Liver (tissue), 9 donors: ENCODE measurements around the gene PEMT. TPM values are rescaled to one million over a fixed set of nuclear protein-coding genes. Genes with fewer than 3 reads are reported as not detected.

Experiments used
- DNase-seq: peaks from one replicate; pipeline ENCODE4 v3.0.0-alpha.2; 2017; ENCODE audit warnings: low spot score
- H3K27ac ChIP-seq, 2 donors: one replicate each; pipeline ENCODE4 v1.7.0; 2013; ENCODE audit warnings: inconsistent platforms in 2 of 2, low read length in 2 of 2, control low read depth in 1 of 2, low read depth in 1 of 2, mild to moderate bottlenecking in 1 of 2
- H3K27me3 ChIP-seq, 4 donors: one replicate each; pipeline versions ENCODE4 v1.6.1 to v1.7.0; 2013; ENCODE audit warnings: low read length in 3 of 4, inconsistent platforms in 1 of 4, mild to moderate bottlenecking in 1 of 4, moderate library complexity in 1 of 4; ENCODE audit not compliant: control insufficient read depth in 4 of 4, insufficient read depth in 4 of 4
- H3K36me3 ChIP-seq, 4 donors: one replicate each; pipeline versions ENCODE4 v1.6.1 to v1.7.0; 2013; ENCODE audit warnings: low read length in 3 of 4, mild to moderate bottlenecking in 3 of 4, low read depth in 1 of 4, moderate library complexity in 1 of 4; ENCODE audit not compliant: control insufficient read depth in 4 of 4, insufficient read depth in 3 of 4
- H3K4me1 ChIP-seq, 4 donors: one replicate each; pipeline versions ENCODE4 v1.6.1 to v1.7.0; 2013; ENCODE audit warnings: low read length in 3 of 4, mild to moderate bottlenecking in 3 of 4, moderate library complexity in 1 of 4; ENCODE audit not compliant: control insufficient read depth in 4 of 4, insufficient read depth in 4 of 4
- H3K4me3 ChIP-seq, 3 donors: one replicate each; pipeline versions ENCODE4 v1.6.1 to v1.7.0; 2013; ENCODE audit warnings: low read length in 3 of 3, control low read depth in 1 of 3, low read depth in 1 of 3, mild to moderate bottlenecking in 1 of 3
- H3K9ac ChIP-seq, 2 donors: one replicate each; pipeline ENCODE4 v1.7.0; 2013; ENCODE audit warnings: low read length in 2 of 2, mild to moderate bottlenecking in 2 of 2, moderate library complexity in 2 of 2, control low read depth in 1 of 2, low read depth in 1 of 2
- H3K9me3 ChIP-seq, 4 donors: one replicate each; pipeline versions ENCODE4 v1.6.1 to v1.7.0; 2013; ENCODE audit warnings: low read length in 3 of 4; ENCODE audit not compliant: control insufficient read depth in 4 of 4
- EGR1 ChIP-seq, 2 donors: IDR thresholded peaks; 2 replicates each; pipeline ENCODE4 v1.6.1; 2016 to 2018; ENCODE audit warnings: antibody characterized with exemption in 2 of 2, low read depth in 2 of 2
- FOXA1 ChIP-seq: IDR thresholded peaks from 2 replicates; pipeline ENCODE4 v1.6.1; 2016; ENCODE audit warnings: antibody characterized with exemption
- FOXA2 ChIP-seq: IDR thresholded peaks from 2 replicates; pipeline ENCODE4 v1.6.1; 2016; ENCODE audit warnings: antibody characterized with exemption
- GABPA ChIP-seq, 2 donors: IDR thresholded peaks in 1 of 2; conservative IDR thresholded peaks in 1 of 2; 2 replicates each; pipeline ENCODE4 v1.6.1; 2016; ENCODE audit warnings: antibody characterized with exemption in 2 of 2, mild to moderate bottlenecking in 1 of 2, moderate library complexity in 1 of 2
- HNF4A ChIP-seq, 2 donors: conservative IDR thresholded peaks; 2 replicates each; pipeline ENCODE4 v1.6.1; 2016; ENCODE audit warnings: antibody characterized with exemption in 2 of 2, mild to moderate bottlenecking in 2 of 2
- HNF4G ChIP-seq: IDR thresholded peaks from 2 replicates; pipeline ENCODE4 v1.6.1; 2016; ENCODE audit warnings: antibody characterized with exemption
- JUND ChIP-seq, 2 donors: IDR thresholded peaks; 2 replicates each; pipeline ENCODE4 v1.6.1; 2016; ENCODE audit warnings: antibody characterized with exemption in 2 of 2
- NR2F2 ChIP-seq: IDR thresholded peaks from 2 replicates; pipeline ENCODE4 v1.6.1; 2016; ENCODE audit warnings: antibody characterized with exemption
- RAD21 ChIP-seq, 2 donors: IDR thresholded peaks; 2 replicates each; pipeline ENCODE4 v1.6.1; 2016; ENCODE audit warnings: antibody characterized with exemption in 2 of 2, mild to moderate bottlenecking in 2 of 2
- RXRA ChIP-seq, 2 donors: IDR thresholded peaks; 2 replicates each; pipeline ENCODE4 v1.6.1; 2017 to 2018; ENCODE audit warnings: antibody characterized with exemption in 2 of 2, mild to moderate bottlenecking in 1 of 2
- SP1 ChIP-seq: IDR thresholded peaks from 2 replicates; pipeline ENCODE4 v1.6.1; 2018; ENCODE audit warnings: antibody characterized with exemption, mild to moderate bottlenecking
- TAF1 ChIP-seq: conservative IDR thresholded peaks from 2 replicates; pipeline ENCODE4 v1.6.1; 2016; ENCODE audit warnings: antibody characterized with exemption, mild to moderate bottlenecking
- YY1 ChIP-seq: IDR thresholded peaks from 2 replicates; pipeline ENCODE4 v1.6.1; 2016; ENCODE audit warnings: antibody characterized with exemption, mild to moderate bottlenecking
- WGBS: extraction: QIAGEN DNeasy Blood & Tissue Kit; methylation state at CpG from one replicate; pipeline ENCODE4 v1.1.7; 2013; 5-methylcytosine and 5-hydroxymethylcytosine counted together
- polyA plus RNA-seq, 2 donors: library from polyadenylated mRNA; stranded (reverse) in 1 of 2; unstranded in 1 of 2; fragments of 200-250 nt in 1 of 2; fragments of >200 nt in 1 of 2; fragmentation: Nextera tagmentation in 1 of 2; extraction: Ambion mirVana in 1 of 2; gene quantifications; one replicate each; pipeline versions ENCODE4 v1.2.1 to v1.2.3, GENCODE V29; 2013 to 2015
- total RNA-seq, 2 donors: library from RNA; depleted of rRNA; stranded (reverse); fragments of >200 nt; gene quantifications; one replicate each; pipeline ENCODE4 v1.2.3, GENCODE V29; 2014
- TF ChIP-seq, protein P1 (sequence below): fragments of 150-350 bp; IDR thresholded peaks from 2 replicates; pipeline ENCODE4 v1.5.1; 2017; ENCODE audit warnings: improper control_type of control experiment, low read depth, low read length; ENCODE audit not compliant: missing input control
- TF ChIP-seq, protein P2 (sequence below): IDR thresholded peaks from 2 replicates; pipeline ENCODE4 v1.6.1; 2016; ENCODE audit warnings: antibody characterized with exemption
- TF ChIP-seq, protein P3 (sequence below): IDR thresholded peaks from 2 replicates; pipeline ENCODE4 v1.6.1; 2016; ENCODE audit warnings: antibody characterized with exemption, mild to moderate bottlenecking
- TF ChIP-seq, protein P4 (sequence below): IDR thresholded peaks from 2 replicates; pipeline ENCODE4 v1.6.1; 2016; ENCODE audit warnings: antibody characterized with exemption
- TF ChIP-seq, protein P5 (sequence below): IDR thresholded peaks from 2 replicates; pipeline ENCODE4 v1.6.1; 2016; ENCODE audit warnings: antibody characterized with exemption
- donor health status: healthy.
- donor health status: healthy.
- donor health status: healthy.
- donor health status: healthy.
- donor health status: healthy.

The PEMT gene
- total and polyA plus RNA-seq, 4 donors, result 64.6 to 211 (median 184) TPM

DNA sequence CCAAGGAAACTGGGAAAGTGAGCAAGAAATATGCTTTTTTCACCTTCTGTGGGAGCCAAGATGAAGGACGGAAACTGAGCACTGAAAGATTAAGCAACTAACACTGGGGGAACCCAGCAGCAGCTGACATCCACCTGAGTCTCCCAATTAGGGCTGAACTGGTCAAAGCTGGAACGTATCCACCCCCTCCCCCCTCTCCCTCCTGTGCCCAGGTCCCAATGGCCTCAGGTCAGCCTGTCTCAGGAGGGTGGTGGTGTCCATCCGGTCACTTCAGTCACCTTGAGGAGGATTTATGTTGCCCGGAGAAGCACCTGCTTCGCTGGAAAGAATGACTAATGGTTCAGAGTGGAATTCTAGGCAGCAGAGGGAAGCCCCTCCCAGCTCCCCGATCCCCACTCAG is 10.0 kb downstream of the PEMT start:
- no peak for TF ChIP-seq GABPA (IDR thresholded peaks at IDR 0.05 in 1 of 2, conservative IDR thresholded peaks at IDR 0.05 in 1 of 2)
- TF ChIP-seq SP1, result peak; percentile 8
- TF ChIP-seq YY1, result peak; percentile 70
- TF ChIP-seq, protein P1, sequence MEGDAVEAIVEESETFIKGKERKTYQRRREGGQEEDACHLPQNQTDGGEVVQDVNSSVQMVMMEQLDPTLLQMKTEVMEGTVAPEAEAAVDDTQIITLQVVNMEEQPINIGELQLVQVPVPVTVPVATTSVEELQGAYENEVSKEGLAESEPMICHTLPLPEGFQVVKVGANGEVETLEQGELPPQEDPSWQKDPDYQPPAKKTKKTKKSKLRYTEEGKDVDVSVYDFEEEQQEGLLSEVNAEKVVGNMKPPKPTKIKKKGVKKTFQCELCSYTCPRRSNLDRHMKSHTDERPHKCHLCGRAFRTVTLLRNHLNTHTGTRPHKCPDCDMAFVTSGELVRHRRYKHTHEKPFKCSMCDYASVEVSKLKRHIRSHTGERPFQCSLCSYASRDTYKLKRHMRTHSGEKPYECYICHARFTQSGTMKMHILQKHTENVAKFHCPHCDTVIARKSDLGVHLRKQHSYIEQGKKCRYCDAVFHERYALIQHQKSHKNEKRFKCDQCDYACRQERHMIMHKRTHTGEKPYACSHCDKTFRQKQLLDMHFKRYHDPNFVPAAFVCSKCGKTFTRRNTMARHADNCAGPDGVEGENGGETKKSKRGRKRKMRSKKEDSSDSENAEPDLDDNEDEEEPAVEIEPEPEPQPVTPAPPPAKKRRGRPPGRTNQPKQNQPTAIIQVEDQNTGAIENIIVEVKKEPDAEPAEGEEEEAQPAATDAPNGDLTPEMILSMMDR, result no peak
- peak; percentile 44 to 55 for TF ChIP-seq JUND (IDR thresholded peaks at IDR 0.05)
- TF ChIP-seq RXRA (IDR thresholded peaks at IDR 0.05), result peak in 1 of 2 donors; percentile 63
- TF ChIP-seq, protein P2, sequence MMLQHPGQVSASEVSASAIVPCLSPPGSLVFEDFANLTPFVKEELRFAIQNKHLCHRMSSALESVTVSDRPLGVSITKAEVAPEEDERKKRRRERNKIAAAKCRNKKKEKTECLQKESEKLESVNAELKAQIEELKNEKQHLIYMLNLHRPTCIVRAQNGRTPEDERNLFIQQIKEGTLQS, result peak; percentile 31
- TF ChIP-seq HNF4G, result no peak
- TF ChIP-seq NR2F2, result no peak
- TF ChIP-seq, protein P3, sequence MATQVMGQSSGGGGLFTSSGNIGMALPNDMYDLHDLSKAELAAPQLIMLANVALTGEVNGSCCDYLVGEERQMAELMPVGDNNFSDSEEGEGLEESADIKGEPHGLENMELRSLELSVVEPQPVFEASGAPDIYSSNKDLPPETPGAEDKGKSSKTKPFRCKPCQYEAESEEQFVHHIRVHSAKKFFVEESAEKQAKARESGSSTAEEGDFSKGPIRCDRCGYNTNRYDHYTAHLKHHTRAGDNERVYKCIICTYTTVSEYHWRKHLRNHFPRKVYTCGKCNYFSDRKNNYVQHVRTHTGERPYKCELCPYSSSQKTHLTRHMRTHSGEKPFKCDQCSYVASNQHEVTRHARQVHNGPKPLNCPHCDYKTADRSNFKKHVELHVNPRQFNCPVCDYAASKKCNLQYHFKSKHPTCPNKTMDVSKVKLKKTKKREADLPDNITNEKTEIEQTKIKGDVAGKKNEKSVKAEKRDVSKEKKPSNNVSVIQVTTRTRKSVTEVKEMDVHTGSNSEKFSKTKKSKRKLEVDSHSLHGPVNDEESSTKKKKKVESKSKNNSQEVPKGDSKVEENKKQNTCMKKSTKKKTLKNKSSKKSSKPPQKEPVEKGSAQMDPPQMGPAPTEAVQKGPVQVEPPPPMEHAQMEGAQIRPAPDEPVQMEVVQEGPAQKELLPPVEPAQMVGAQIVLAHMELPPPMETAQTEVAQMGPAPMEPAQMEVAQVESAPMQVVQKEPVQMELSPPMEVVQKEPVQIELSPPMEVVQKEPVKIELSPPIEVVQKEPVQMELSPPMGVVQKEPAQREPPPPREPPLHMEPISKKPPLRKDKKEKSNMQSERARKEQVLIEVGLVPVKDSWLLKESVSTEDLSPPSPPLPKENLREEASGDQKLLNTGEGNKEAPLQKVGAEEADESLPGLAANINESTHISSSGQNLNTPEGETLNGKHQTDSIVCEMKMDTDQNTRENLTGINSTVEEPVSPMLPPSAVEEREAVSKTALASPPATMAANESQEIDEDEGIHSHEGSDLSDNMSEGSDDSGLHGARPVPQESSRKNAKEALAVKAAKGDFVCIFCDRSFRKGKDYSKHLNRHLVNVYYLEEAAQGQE, result no peak
- peak in 1 of 2 donors; percentile 35 for TF ChIP-seq EGR1 (IDR thresholded peaks at IDR 0.05; ENCODE audit: low read depth in 2 of 2)
- TF ChIP-seq, protein P4, sequence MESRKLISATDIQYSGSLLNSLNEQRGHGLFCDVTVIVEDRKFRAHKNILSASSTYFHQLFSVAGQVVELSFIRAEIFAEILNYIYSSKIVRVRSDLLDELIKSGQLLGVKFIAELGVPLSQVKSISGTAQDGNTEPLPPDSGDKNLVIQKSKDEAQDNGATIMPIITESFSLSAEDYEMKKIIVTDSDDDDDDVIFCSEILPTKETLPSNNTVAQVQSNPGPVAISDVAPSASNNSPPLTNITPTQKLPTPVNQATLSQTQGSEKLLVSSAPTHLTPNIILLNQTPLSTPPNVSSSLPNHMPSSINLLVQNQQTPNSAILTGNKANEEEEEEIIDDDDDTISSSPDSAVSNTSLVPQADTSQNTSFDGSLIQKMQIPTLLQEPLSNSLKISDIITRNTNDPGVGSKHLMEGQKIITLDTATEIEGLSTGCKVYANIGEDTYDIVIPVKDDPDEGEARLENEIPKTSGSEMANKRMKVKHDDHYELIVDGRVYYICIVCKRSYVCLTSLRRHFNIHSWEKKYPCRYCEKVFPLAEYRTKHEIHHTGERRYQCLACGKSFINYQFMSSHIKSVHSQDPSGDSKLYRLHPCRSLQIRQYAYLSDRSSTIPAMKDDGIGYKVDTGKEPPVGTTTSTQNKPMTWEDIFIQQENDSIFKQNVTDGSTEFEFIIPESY, result no peak
- TF ChIP-seq RAD21 (IDR thresholded peaks at IDR 0.05), result no peak
- peak in 1 of 2 donors; percentile 54 for TF ChIP-seq HNF4A (conservative IDR thresholded peaks at IDR 0.05)
- TF ChIP-seq, protein P5, sequence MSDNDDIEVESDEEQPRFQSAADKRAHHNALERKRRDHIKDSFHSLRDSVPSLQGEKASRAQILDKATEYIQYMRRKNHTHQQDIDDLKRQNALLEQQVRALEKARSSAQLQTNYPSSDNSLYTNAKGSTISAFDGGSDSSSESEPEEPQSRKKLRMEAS, result peak; percentile 56
- TF ChIP-seq FOXA2, result no peak
- no peak for TF ChIP-seq FOXA1
- peak; percentile 31 for TF ChIP-seq TAF1
- Histone ChIP-seq H3K9ac (peak overlapping the region; percentile 56 to 80), H3K4me3 (peak overlapping the region; percentile 42 to 57 (median 48)), H3K27ac (peak overlapping the region; percentile 96 to 98), H3K36me3 (peaks cover 0 to 4% (median 2%) of the 10 kb centered on the region in 4 donors), H3K4me1 (peaks cover 8 to 47% (median 29%) of the 10 kb centered on the region in 4 donors), H3K9me3 (no peaks in the 10 kb centered on the region), H3K27me3 (no peaks in the 10 kb centered on the region)
- no peak for DNase-seq
- WGBS, result 33% methylated on average over 6 of the region's 6 CpGs
